SU-DHL-6 (cell line): ENCODE data around the gene FBXO17.

Experiments used
- EZH2phosphoT487 ChIP-seq: fragments of 200-600 bp; sonication (generic), shearing (Covaris generic); conservative IDR thresholded peaks from 2 replicates; pipeline ENCODE4 v1.6.1; 2018; ENCODE audit warnings: mild to moderate bottlenecking, antibody characterized with exemption, low read length, moderate library complexity, mixed read lengths
- TF ChIP-seq, protein P1 (sequence below): fragments of 200-600 bp; sonication (generic); IDR thresholded peaks from one replicate; pipeline ENCODE4 v1.5.1; 2017; ENCODE audit warnings: antibody characterized with exemption, mild to moderate bottlenecking, low read length, moderate library complexity; ENCODE audit not compliant: insufficient read depth, poor library complexity, severe bottlenecking

DNA sequence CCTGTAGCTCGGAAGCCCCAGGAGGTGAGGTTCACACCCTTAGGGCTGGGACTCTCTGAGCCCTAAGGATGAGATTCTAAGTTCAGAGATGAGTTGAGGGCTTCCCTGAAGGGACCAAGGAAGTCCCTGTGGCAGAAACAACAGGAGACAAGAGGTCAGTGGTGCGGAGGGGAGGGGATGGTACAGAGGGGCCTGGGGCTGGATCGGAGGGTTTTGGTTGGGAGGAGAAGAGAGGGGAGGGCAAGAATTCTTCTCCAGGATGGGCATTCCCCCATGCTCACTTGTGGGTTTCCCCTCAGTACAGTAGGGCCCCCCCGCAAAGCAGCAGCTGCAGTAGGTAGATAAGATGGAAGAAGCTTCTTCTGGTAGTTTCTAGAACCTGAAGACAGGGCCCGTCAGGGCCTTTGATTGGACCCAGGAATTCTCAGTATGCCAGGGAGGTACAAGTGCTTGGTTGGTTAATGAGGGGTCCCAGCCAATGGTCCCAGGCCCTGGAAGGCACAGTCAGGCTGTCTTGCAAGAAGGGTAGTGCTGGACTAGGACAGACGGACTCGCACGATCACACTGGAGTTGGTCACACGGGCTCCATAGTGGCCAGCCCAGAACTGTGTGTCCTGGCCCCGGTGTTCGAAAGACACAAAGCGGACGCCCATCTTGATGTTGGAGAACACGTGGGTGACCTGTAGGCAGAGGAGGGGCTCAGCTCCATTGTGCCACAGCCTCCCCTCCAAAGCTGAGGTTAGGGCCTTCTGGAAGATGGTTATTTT is 49.5 kb upstream of the FBXO17 start:
- TF ChIP-seq, protein P1, sequence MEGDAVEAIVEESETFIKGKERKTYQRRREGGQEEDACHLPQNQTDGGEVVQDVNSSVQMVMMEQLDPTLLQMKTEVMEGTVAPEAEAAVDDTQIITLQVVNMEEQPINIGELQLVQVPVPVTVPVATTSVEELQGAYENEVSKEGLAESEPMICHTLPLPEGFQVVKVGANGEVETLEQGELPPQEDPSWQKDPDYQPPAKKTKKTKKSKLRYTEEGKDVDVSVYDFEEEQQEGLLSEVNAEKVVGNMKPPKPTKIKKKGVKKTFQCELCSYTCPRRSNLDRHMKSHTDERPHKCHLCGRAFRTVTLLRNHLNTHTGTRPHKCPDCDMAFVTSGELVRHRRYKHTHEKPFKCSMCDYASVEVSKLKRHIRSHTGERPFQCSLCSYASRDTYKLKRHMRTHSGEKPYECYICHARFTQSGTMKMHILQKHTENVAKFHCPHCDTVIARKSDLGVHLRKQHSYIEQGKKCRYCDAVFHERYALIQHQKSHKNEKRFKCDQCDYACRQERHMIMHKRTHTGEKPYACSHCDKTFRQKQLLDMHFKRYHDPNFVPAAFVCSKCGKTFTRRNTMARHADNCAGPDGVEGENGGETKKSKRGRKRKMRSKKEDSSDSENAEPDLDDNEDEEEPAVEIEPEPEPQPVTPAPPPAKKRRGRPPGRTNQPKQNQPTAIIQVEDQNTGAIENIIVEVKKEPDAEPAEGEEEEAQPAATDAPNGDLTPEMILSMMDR: no peak
- TF ChIP-seq EZH2phosphoT487: no peak
